H1 (cell line): ENCODE results near the gene LAMC3. TPM values are rescaled to one million over a fixed set of nuclear protein-coding genes. Genes with fewer than 3 reads are reported as not detected.

Experiments used
- CTCF ChIA-PET: fragments of 300-600 bp; sonication (Branson Sonifier 250); formaldehyde crosslinking; loops from one replicate; lab custom pipeline; 2021; ENCODE audit not compliant: partially characterized antibody; lab: Charles Lee
- POLR2A ChIA-PET: fragments of 300-600 bp; sonication (Branson Sonifier 250); formaldehyde crosslinking; loops from one replicate; lab custom pipeline; 2021; ENCODE audit warnings: inconsistent platforms; ENCODE audit not compliant: partially characterized antibody; lab: Charles Lee
- DNase-seq, 2 experiments: peaks; one replicate each; pipeline versions ENCODE4 v3.0.0 to v3.0.0-alpha.2; 2010 to 2022; ENCODE audit warnings: low spot score in 2 of 2, low read depth in 1 of 2, mixed read lengths in 1 of 2
- FAIRE-seq: peaks from 2 replicates; lab custom pipeline; 2011; peaks lifted over from hg19 to GRCh38; lab: Jason Lieb, UNC
- H2AFZ ChIP-seq: 2 replicates; pipeline ENCODE4 v1.8.1; 2012; ENCODE audit warnings: low read length, inconsistent platforms
- H2AK5ac ChIP-seq: 2 replicates; pipeline ENCODE4 v1.6.1; 2013; ENCODE audit warnings: low read depth, low read length
- H2BK120ac ChIP-seq: replicated peaks from 2 replicates; pipeline ENCODE3; 2013; ENCODE audit warnings: low read depth, low read length, inconsistent platforms
- H2BK12ac ChIP-seq: 2 replicates; pipeline ENCODE4 v1.6.1; 2013; ENCODE audit warnings: low read depth, low read length
- H2BK15ac ChIP-seq: 2 replicates; pipeline ENCODE4 v1.6.1; 2013; ENCODE audit warnings: low read length
- H2BK20ac ChIP-seq: 2 replicates; pipeline ENCODE4 v1.6.1; 2013; ENCODE audit warnings: low read length
- H2BK5ac ChIP-seq: 2 replicates; pipeline ENCODE4 v1.6.1; 2013; ENCODE audit warnings: low read depth, low read length
- H3K14ac ChIP-seq: 2 replicates; pipeline ENCODE4 v1.6.1; 2013; ENCODE audit warnings: inconsistent platforms; ENCODE audit not compliant: insufficient read length
- H3K18ac ChIP-seq: 2 replicates; pipeline ENCODE4 v1.6.1; 2013; ENCODE audit warnings: low read length; ENCODE audit errors: extremely low read depth
- H3K23ac ChIP-seq: 2 replicates; pipeline ENCODE4 v1.6.1; 2013; ENCODE audit warnings: inconsistent platforms; ENCODE audit not compliant: insufficient read length
- H3K23me2 ChIP-seq: 2 replicates; pipeline ENCODE4 v1.6.1; 2013; ENCODE audit warnings: low read depth, low read length
- H3K27ac ChIP-seq: 2 replicates; pipeline ENCODE4 v1.6.1; 2011; ENCODE audit warnings: low read depth, low read length, inconsistent platforms
- H3K27me3 ChIP-seq, 4 experiments: replicated peaks in 1 of 4; 1 replicate in 1 of 4; 2 replicates in 3 of 4; pipeline versions ENCODE4 v1.6.1 to v1.8.1; 2011 to 2013; ENCODE audit warnings: low read length in 3 of 4, mild to moderate bottlenecking in 3 of 4, inconsistent platforms in 2 of 4, mixed read lengths in 2 of 4, moderate library complexity in 1 of 4; ENCODE audit not compliant: control insufficient read depth in 3 of 4, insufficient read depth in 3 of 4; ENCODE audit errors: extremely low read depth in 1 of 4
- H3K36me3 ChIP-seq, 4 experiments: 2 replicates each; pipeline versions ENCODE4 v1.6.1 to v1.8.1; 2011 to 2013; ENCODE audit warnings: mild to moderate bottlenecking in 4 of 4, low read length in 3 of 4, moderate library complexity in 2 of 4, control low read depth in 1 of 4, inconsistent platforms in 1 of 4; ENCODE audit not compliant: insufficient read depth in 4 of 4, control insufficient read depth in 2 of 4
- H3K4ac ChIP-seq: replicated peaks from 2 replicates; pipeline ENCODE3; 2013; ENCODE audit warnings: low read length, low read depth, mixed read lengths, inconsistent platforms; ENCODE audit not compliant: insufficient read length
- H3K4me1 ChIP-seq, 4 experiments: replicated peaks in 1 of 4; 1 replicate in 1 of 4; 2 replicates in 3 of 4; pipeline versions ENCODE4 v1.6.1 to v1.8.1; 2011 to 2013; ENCODE audit warnings: low read length in 3 of 4, inconsistent platforms in 2 of 4, mixed read lengths in 1 of 4; ENCODE audit not compliant: insufficient read depth in 4 of 4, control insufficient read depth in 3 of 4
- H3K4me2 ChIP-seq, 2 experiments: 2 replicates each; pipeline versions ENCODE4 v1.6.1 to v1.8.1; 2011 to 2013; ENCODE audit warnings: low read depth in 2 of 2, low read length in 2 of 2, control low read depth in 1 of 2, inconsistent platforms in 1 of 2, mild to moderate bottlenecking in 1 of 2; ENCODE audit not compliant: insufficient read depth in 1 of 2
- H3K4me3 ChIP-seq, 4 experiments: fragments of 200-600, 300-600 bp in 1 of 4; sonication (generic), shearing (Covaris generic), sonication (Bioruptor Twin) in 1 of 4; 2 replicates each; pipeline versions ENCODE4 v1.5.1 to v1.8.1; 2011 to 2016; ENCODE audit warnings: low read length in 4 of 4, low read depth in 3 of 4, control low read depth in 2 of 4, inconsistent platforms in 2 of 4, mild to moderate bottlenecking in 2 of 4, mixed read lengths in 1 of 4, moderate library complexity in 1 of 4; ENCODE audit not compliant: insufficient read depth in 2 of 4; ENCODE audit errors: extremely low read depth in 1 of 4
- H3K56ac ChIP-seq: replicated peaks from 2 replicates; pipeline ENCODE3; 2013; ENCODE audit warnings: low read depth, mild to moderate bottlenecking, mixed read lengths, low read length, inconsistent platforms; ENCODE audit not compliant: insufficient read length
- H3K79me1 ChIP-seq: 2 replicates; pipeline ENCODE4 v1.6.1; 2013; ENCODE audit warnings: low read depth, low read length, control low read depth
- H3K79me2 ChIP-seq, 2 experiments: 2 replicates each; pipeline versions ENCODE4 v1.6.1 to v1.8.1; 2012 to 2013; ENCODE audit warnings: low read length in 2 of 2, mild to moderate bottlenecking in 2 of 2, inconsistent platforms in 1 of 2; ENCODE audit not compliant: insufficient read depth in 2 of 2, control insufficient read depth in 1 of 2
- H3K9ac ChIP-seq, 4 experiments: replicated peaks in 1 of 4; 1 replicate in 1 of 4; 2 replicates in 3 of 4; pipeline versions ENCODE4 v1.6.1 to v1.8.1; 2011 to 2013; ENCODE audit warnings: low read depth in 3 of 4, low read length in 3 of 4, control low read depth in 2 of 4, mild to moderate bottlenecking in 2 of 4, moderate library complexity in 2 of 4, inconsistent platforms in 1 of 4; ENCODE audit errors: extremely low read depth in 1 of 4
- H3K9me3 ChIP-seq, 2 experiments: 2 replicates each; pipeline versions ENCODE4 v1.6.1 to v1.8.1; 2012 to 2013; ENCODE audit warnings: mild to moderate bottlenecking in 2 of 2, moderate library complexity in 2 of 2, control low read depth in 1 of 2, inconsistent platforms in 1 of 2, low read depth in 1 of 2, low read length in 1 of 2, mixed read lengths in 1 of 2; ENCODE audit not compliant: insufficient read depth in 2 of 2
- H4K20me1 ChIP-seq, 2 experiments: replicated peaks in 1 of 2; 2 replicates each; pipeline versions ENCODE3 to v1.8.1; 2011 to 2013; ENCODE audit warnings: inconsistent platforms in 2 of 2, low read length in 2 of 2, mild to moderate bottlenecking in 1 of 2; ENCODE audit not compliant: insufficient read depth in 2 of 2, control insufficient read depth in 1 of 2
- H4K5ac ChIP-seq: 2 replicates; pipeline ENCODE4 v1.6.1; 2013; ENCODE audit warnings: low read length, low read depth, mixed read lengths, inconsistent platforms; ENCODE audit not compliant: insufficient read length
- H4K8ac ChIP-seq: 2 replicates; pipeline ENCODE4 v1.8.0; 2013; ENCODE audit warnings: mild to moderate bottlenecking, moderate library complexity, low read length, inconsistent platforms; ENCODE audit not compliant: insufficient read depth; ENCODE audit errors: extremely low read depth
- H4K91ac ChIP-seq: replicated peaks from 2 replicates; pipeline ENCODE3; 2013; ENCODE audit warnings: low read length, mixed read lengths, inconsistent platforms; ENCODE audit not compliant: insufficient read length
- BCL11A ChIP-seq, 2 experiments: IDR thresholded peaks; one replicate each; pipeline ENCODE4 v1.6.1; 2011; ENCODE audit warnings: low read depth in 2 of 2, low read length in 2 of 2, mild to moderate bottlenecking in 2 of 2
- CBX5 ChIP-seq: fragments of 300-800, 300-1000 bp; sonication (generic); IDR thresholded peaks from 2 replicates; pipeline ENCODE4 v1.7.1; 2016; ENCODE audit warnings: antibody characterized with exemption, low read length, low read depth
- EP300 ChIP-seq, 2 experiments: IDR thresholded peaks; 1 replicate in 1 of 2; 2 replicates in 1 of 2; pipeline ENCODE4 v1.6.1; 2011 to 2012; ENCODE audit warnings: low read depth in 2 of 2, low read length in 2 of 2, mild to moderate bottlenecking in 2 of 2, borderline replicate concordance in 1 of 2, inconsistent platforms in 1 of 2, moderate library complexity in 1 of 2
- JUND ChIP-seq: IDR thresholded peaks from 2 replicates; pipeline ENCODE4 v1.6.1; 2011; ENCODE audit warnings: mild to moderate bottlenecking, improper control_type of control experiment, low read length
- POLR2AphosphoS5 ChIP-seq: IDR thresholded peaks from 2 replicates; pipeline ENCODE4 v1.6.1; 2011; ENCODE audit warnings: low read depth, low read length
- WGBS, 2 experiments: shearing (Covaris generic) in 1 of 2; methylation state at CpG; one replicate each; pipeline versions ENCODE4 v1.1.6 to v1.1.7; 2013 to 2015; ENCODE audit warnings: low lambda C conversion rate in 2 of 2, mixed read lengths in 2 of 2, inconsistent platforms in 1 of 2, low coverage in 1 of 2, missing lambda C conversion rate in 1 of 2; ENCODE audit not compliant: insufficient replicate concordance in 2 of 2, insufficient coverage in 1 of 2, insufficient read length in 1 of 2; ENCODE audit errors: extremely low coverage in 1 of 2, missing lambda C conversion rate in 1 of 2; 5-methylcytosine and 5-hydroxymethylcytosine counted together
- polyA plus RNA-seq, 7 experiments: library from polyadenylated mRNA; depleted of rRNA in 3 of 7; stranded (reverse) in 5 of 7; unstranded in 2 of 7; fragments of >200 nt in 5 of 7; fragments of 200-250 nt in 2 of 7; gene quantifications; 1 replicate in 5 of 7; 2 replicates in 1 of 7; 4 replicates in 1 of 7; pipeline versions ENCODE4 v1.2.1 to v1.2.3, GENCODE V29; 2011 to 2013; ENCODE audit warnings: missing spikeins in 2 of 7, mixed read lengths in 2 of 7
- total RNA-seq: library from RNA; stranded (reverse); fragmentation: NEBNext Ultra II Directional; extraction: Animal tissue kit (Norgen Biotek cat#: 25700); gene quantifications from 2 replicates; pipeline ENCODE4 v1.2.1, GENCODE V29; 2021

LAMC3 gene
- total and polyA plus RNA-seq, 2 of the 8 experiments (the other 6 are each of a cell fraction or from before 2014, with no cell fraction given) = 9.3 to 12.3 TPM

GRCh38 chr9:131072871-131073237 lies 63.9 kb downstream of the LAMC3 start:
- no peak overlapping the region for H3K18ac ChIP-seq
- H2AK5ac ChIP-seq = no peak overlapping the region
- no peaks in the 10 kb centered on the region for H3K4me1 ChIP-seq
- no peaks in the 10 kb centered on the region for H3K36me3 ChIP-seq
- ChIA-PET CTCF (interaction anchor here (1.2 to 8.5 kb wide), 2 partner anchors 15 to 21 kb away, joined by 4 to 54 read pairs; no protein-coding TSS in a partner anchor), POLR2A (interaction anchor here (1.4 kb wide), 1 partner anchor 52 kb away, joined by 4 read pairs; the partner anchor contains the start of gene NUP214)
- H4K20me1 ChIP-seq = peaks cover 0 to 3% of the 10 kb centered on the region in 2 experiments
- H2BK120ac ChIP-seq = no peak overlapping the region
- no peak overlapping the region for H3K4me3 ChIP-seq
- no peak overlapping the region for H3K9ac ChIP-seq
- H3K27ac ChIP-seq = no peak overlapping the region
- no peak overlapping the region for H2BK5ac ChIP-seq
- H2BK20ac ChIP-seq = no peak overlapping the region
- no peak overlapping the region for H4K8ac ChIP-seq
- H3K79me2 ChIP-seq = no peaks in the 10 kb centered on the region
- H2BK15ac ChIP-seq = no peak overlapping the region
- TF ChIP-seq EP300 (IDR thresholded peaks at IDR 0.05; ENCODE audit: borderline replicate concordance in 1 of 2, low read depth in 2 of 2, low read length in 2 of 2) = no peak
- no peak for TF ChIP-seq POLR2AphosphoS5
- no peak for TF ChIP-seq JUND
- TF ChIP-seq BCL11A (IDR thresholded peaks at IDR 0.05; ENCODE audit: low read depth in 2 of 2, low read length in 2 of 2) = no peak
- no peak for TF ChIP-seq CBX5
- TF ChIP-seq, all 59 proteins: peak for 0
- 93% methylated on average over 9 of the region's 9 CpGs; no CpG with 5 or more reads in 1 of the 2 experiments for WGBS, 2 experiments
- Histone ChIP-seq H3K56ac (no peak overlapping the region), H2AFZ (no peak overlapping the region), H3K23me2 (0 out of 2 replicates have a peak, but pooled peaks cover 2% of the 10 kb centered on the region), H3K4ac (no peak overlapping the region), H2BK12ac (no peak overlapping the region), H3K27me3 (no peaks in the 10 kb centered on the region), H3K4me2 (no peak overlapping the region), H4K5ac (no peak overlapping the region), H4K91ac (no peak overlapping the region), H3K79me1 (no peaks in the 10 kb centered on the region), H3K23ac (no peak overlapping the region), H3K9me3 (no peaks in the 10 kb centered on the region), H3K14ac (no peak overlapping the region)
- no peak for FAIRE-seq
- DNase-seq = no peak
